A549 (cell line): ENCODE results near the gene ZNF83. TPM values are rescaled to one million over a fixed set of nuclear protein-coding genes. Genes with fewer than 3 reads are reported as not detected.
"Not testable (repeated sequence)": the region's sequence is repeated elsewhere in the genome, so short reads cannot be mapped to it uniquely, and the experiment has no call there.

Source experiments
- ATAC-seq, 2 experiments: fragments of 200-7000 bp in 1 of 2; fragments of >200 bp in 1 of 2; cut with Nextera tagmentation in 1 of 2; cut with Tn5 transposase in 1 of 2; 3 replicates each; pipeline versions ENCODE4 v1.8.0 to v1.9.1; 2018 to 2020; ENCODE audit warnings: mild to moderate bottlenecking in 1 of 2, moderate library complexity in 1 of 2
- CTCF ChIA-PET: fragments of 300-600 bp; sonication (Branson Sonifier 250); formaldehyde crosslinking; extraction: SDS; loops from one replicate; lab custom pipeline; 2021; ENCODE audit warnings: antibody characterized with exemption, inconsistent platforms; lab: Yijun Ruan, JAX
- POLR2A ChIA-PET: fragments of 350-600 bp; formaldehyde crosslinking; extraction: SDS; loops from one replicate; lab custom pipeline; 2021; ENCODE audit warnings: antibody characterized with exemption, inconsistent platforms; lab: Yijun Ruan, JAX
- DNase-seq, 2 experiments: peaks; one replicate each; pipeline versions ENCODE4 v3.0.0 to v3.0.0-alpha.2; 2011 to 2016; ENCODE audit warnings: low read depth in 1 of 2, low spot score in 1 of 2
- FAIRE-seq: peaks from 2 replicates; lab custom pipeline; 2011; peaks lifted over from hg19 to GRCh38; lab: Jason Lieb, UNC
- H3K27ac ChIP-seq, 2 experiments: fragments of >200 bp; sonication (Bioruptor Twin); formaldehyde crosslinking; 3 replicates each; pipeline ENCODE4 v1.5.1; 2016 to 2017
- H3K4me1 ChIP-seq: fragments of >200 bp; sonication (Bioruptor Twin); formaldehyde crosslinking; 3 replicates; pipeline ENCODE4 v1.6.1; 2016
- H3K4me2 ChIP-seq: fragments of >200 bp; sonication (Bioruptor Twin); formaldehyde crosslinking; 3 replicates; pipeline ENCODE4 v1.6.1; 2016
- H3K4me3 ChIP-seq: fragments of >200 bp; sonication (Bioruptor Twin); formaldehyde crosslinking; 3 replicates; pipeline ENCODE4 v1.5.1; 2016
- H3K9me3 ChIP-seq: fragments of >200 bp; sonication (Bioruptor Twin); formaldehyde crosslinking; 3 replicates; pipeline ENCODE4 v1.6.1; 2016
- CEBPB ChIP-seq, 2 experiments: fragments of >200 bp in 1 of 2; sonication (Bioruptor Twin) in 1 of 2; formaldehyde crosslinking in 1 of 2; IDR thresholded peaks; 2 replicates each; pipeline ENCODE4 v1.6.1; 2012 to 2016
- CHD2 ChIP-seq: fragments of 150-350 bp; IDR thresholded peaks from 2 replicates; pipeline ENCODE4 v1.6.1; 2014; ENCODE audit warnings: low read length; ENCODE audit not compliant: partially characterized antibody
- CHD4 ChIP-seq: fragments of 200-600 bp; sonication (generic); IDR thresholded peaks from 2 replicates; pipeline ENCODE4 v1.6.1; 2016; ENCODE audit warnings: antibody characterized with exemption, mild to moderate bottlenecking, borderline replicate concordance
- EHF ChIP-seq: fragments of 250-450 bp; sonication (Bioruptor Pico); IDR thresholded peaks from 2 replicates; pipeline ENCODE4 v1.5.0; 2020; ENCODE audit warnings: mild to moderate bottlenecking
- EHMT2 ChIP-seq: fragments of 200-600 bp; sonication (generic); IDR thresholded peaks from 2 replicates; pipeline ENCODE4 v1.6.1; 2016; ENCODE audit warnings: antibody characterized with exemption, low read depth, mild to moderate bottlenecking, moderate library complexity
- ELK1 ChIP-seq: fragments of 150-350 bp; IDR thresholded peaks from 2 replicates; pipeline ENCODE4 v1.6.1; 2014; ENCODE audit warnings: low read depth, mild to moderate bottlenecking, low read length
- EP300 ChIP-seq, 2 experiments: fragments of >200 bp; sonication (Bioruptor Twin); formaldehyde crosslinking; IDR thresholded peaks; 2 replicates in 1 of 2; 3 replicates in 1 of 2; pipeline ENCODE4 v1.6.1; 2016 to 2017
- ESRRA ChIP-seq: fragments of 150-350 bp; IDR thresholded peaks from 2 replicates; pipeline ENCODE4 v1.6.1; 2014; ENCODE audit warnings: mild to moderate bottlenecking, low read length, borderline replicate concordance
- FOSL2 ChIP-seq, 2 experiments: fragments of 450-650 bp in 1 of 2; fragments of >200 bp in 1 of 2; sonication (Bioruptor Twin) in 1 of 2; formaldehyde crosslinking; IDR thresholded peaks; 2 replicates each; pipeline versions ENCODE4 v1.5.0 to v1.6.1; 2016 to 2020; ENCODE audit warnings: mild to moderate bottlenecking in 1 of 2, moderate library complexity in 1 of 2
- GATA3 ChIP-seq: IDR thresholded peaks from 2 replicates; pipeline ENCODE4 v1.6.1; 2012; ENCODE audit warnings: borderline replicate concordance
- HES2 ChIP-seq: fragments of >200 bp; sonication (Bioruptor Twin); formaldehyde crosslinking; IDR thresholded peaks from 2 replicates; pipeline ENCODE4 v1.6.1; 2016
- HOXB13 ChIP-seq: fragments of 250-450 bp; sonication (Bioruptor Pico); IDR thresholded peaks from 2 replicates; pipeline ENCODE4 v1.5.0; 2020; ENCODE audit warnings: low read depth, mild to moderate bottlenecking, moderate library complexity
- JUNB ChIP-seq: fragments of >200 bp; sonication (Bioruptor Twin); formaldehyde crosslinking; IDR thresholded peaks from 2 replicates; pipeline ENCODE4 v1.6.1; 2016
- KDM1A ChIP-seq: fragments of 200-600 bp; sonication (generic); IDR thresholded peaks from 2 replicates; pipeline ENCODE4 v1.6.1; 2016; ENCODE audit warnings: low read depth, mild to moderate bottlenecking
- KDM5A ChIP-seq: fragments of 200-600 bp; sonication (generic); IDR thresholded peaks from 2 replicates; pipeline ENCODE4 v1.6.1; 2016; ENCODE audit warnings: antibody characterized with exemption, mild to moderate bottlenecking
- MAFK ChIP-seq: fragments of 450-650 bp; IDR thresholded peaks from 2 replicates; pipeline ENCODE4 v1.6.1; 2014; ENCODE audit not compliant: partially characterized antibody
- MYC ChIP-seq: IDR thresholded peaks from 2 replicates; pipeline ENCODE4 v1.6.1; 2012; ENCODE audit warnings: mild to moderate bottlenecking, inconsistent platforms, low read length, improper control_type of control experiment, borderline replicate concordance
- NFE2L2 ChIP-seq: fragments of 150-350 bp; conservative IDR thresholded peaks from 2 replicates; pipeline ENCODE4 v1.6.1; 2014; ENCODE audit warnings: low read length
- NR3C1 ChIP-seq: fragments of >200 bp; sonication (Bioruptor Twin); formaldehyde crosslinking; IDR thresholded peaks from 3 replicates; pipeline ENCODE4 v1.6.1; 2017
- POLR2A ChIP-seq: IDR thresholded peaks from 2 replicates; pipeline ENCODE4 v1.6.1; 2012; ENCODE audit warnings: mild to moderate bottlenecking, low read length
- POLR2AphosphoS2 ChIP-seq: conservative IDR thresholded peaks from 2 replicates; pipeline ENCODE4 v1.6.1; 2012; ENCODE audit warnings: low read length, improper control_type of control experiment, inconsistent platforms
- RNF2 ChIP-seq: fragments of 200-600 bp; sonication (generic); IDR thresholded peaks from 2 replicates; pipeline ENCODE4 v1.6.1; 2016; ENCODE audit warnings: low read depth, mild to moderate bottlenecking, antibody characterized with exemption, moderate library complexity, borderline replicate concordance
- ZC3H11A ChIP-seq: fragments of 450-650 bp; IDR thresholded peaks from 2 replicates; pipeline ENCODE4 v1.6.1; 2014; ENCODE audit warnings: antibody characterized with exemption, mild to moderate bottlenecking
- ZSCAN20 ChIP-seq: fragments of 250-450 bp; sonication (Bioruptor Pico); IDR thresholded peaks from 2 replicates; pipeline ENCODE4 v1.8.0; 2022; ENCODE audit warnings: mild to moderate bottlenecking, moderate library complexity
- WGBS: methylation state at CpG from one replicate; pipeline ENCODE4 v1.1.6; 2017; ENCODE audit errors: missing lambda C conversion rate; 5-methylcytosine and 5-hydroxymethylcytosine counted together
- polyA plus RNA-seq, 4 experiments: library from polyadenylated mRNA; depleted of rRNA in 3 of 4; stranded (reverse); fragments of >200 nt; fragmentation: RNase III in 1 of 4; extraction: RNeasy Plus Mini Kit Qiagen cat#74134 plus additional on column Dnase treatment in 1 of 4; gene quantifications; 2 replicates in 3 of 4; 3 replicates in 1 of 4; pipeline ENCODE4 v1.2.3, GENCODE V29; 2011 to 2017

Gene ZNF83
- polyA plus RNA-seq, 2 of the 4 experiments (the other 2 are of a cell fraction), result 0.03 to 0.39 TPM

- ATAC-seq, result no peak
- DNase-seq, result no peak
- WGBS, result 22% methylated on average over 11 of the region's 11 CpGs
- FAIRE-seq, result no peak
- ChIA-PET POLR2A (no interaction called here), CTCF (no interaction called here)
- H3K9me3 ChIP-seq, result peaks cover 36% of the 10 kb centered on the region
- H3K4me3 ChIP-seq, result no peak overlapping the region
- H3K4me2 ChIP-seq, result no peak overlapping the region
- no peaks in the 10 kb centered on the region for H3K4me1 ChIP-seq
- TF ChIP-seq MAFK (no peak), EHMT2 (no peak), GATA3 (no peak), EHF (CRISPR knock-in tag) (no peak), ZC3H11A (no peak), CEBPB (IDR thresholded peaks at IDR 0.05) (no peak), POLR2AphosphoS2 (no peak), POLR2A (no peak), HOXB13 (CRISPR knock-in tag) (no peak), ESRRA (no peak), CHD2 (no peak)
- no peak overlapping the region for H3K27ac ChIP-seq
Measured at GRCh38 chr19:52635786-52636570, 2.2 kb downstream of the ZNF83 start.

GRCh38 chr19:52627441-52627840 is 10.7 kb downstream of the ZNF83 start:
- DNase-seq, FAIRE-seq, ATAC-seq, H3K4me3 ChIP-seq, H3K4me1 ChIP-seq, H3K27ac ChIP-seq, CTCF ChIA-PET, POLR2A ChIA-PET, H3K4me2 ChIP-seq: not testable (repeated sequence)
- WGBS, result 15% methylated on average over 3 of the region's 3 CpGs
- H3K9me3 ChIP-seq, result peaks cover 12% of the 10 kb centered on the region; the same call in 2 of the 3 replicates

GRCh38 chr19:52626915-52627314 is 11.2 kb downstream of the ZNF83 start:
- CTCF ChIA-PET, result no interaction called here

GRCh38 chr19:52622261-52622660 is 15.9 kb downstream of the ZNF83 start:
- ATAC-seq (no peak), FAIRE-seq (no peak), DNase-seq (no peak)
- Histone ChIP-seq H3K9me3 (peaks cover 34% of the 10 kb centered on the region), H3K4me3 (no peak overlapping the region), H3K4me2 (no peak overlapping the region), H3K27ac (no peak overlapping the region), H3K4me1 (no peaks in the 10 kb centered on the region)
- CTCF ChIA-PET, result interaction anchor here (1.4 kb wide), 1 partner anchor 12 kb away, joined by 3 read pairs; no protein-coding TSS in a partner anchor
- POLR2A ChIA-PET, result no interaction called here
- 4% methylated on average over 2 of the region's 2 CpGs for WGBS
- no peak for TF ChIP-seq FOSL2 (IDR thresholded peaks at IDR 0.05)
- TF ChIP-seq FOSL2 (CRISPR knock-in tag; IDR thresholded peaks at IDR 0.05), result no peak
- no peak for TF ChIP-seq MYC
- TF ChIP-seq KDM1A, result no peak
- no peak for TF ChIP-seq NR3C1
- no peak for TF ChIP-seq CHD2
- no peak for TF ChIP-seq EP300 (IDR thresholded peaks at IDR 0.05)
- no peak for TF ChIP-seq RNF2

More at GRCh38 chr19:52626915-52627314, 11.2 kb downstream of the ZNF83 start:
- TF ChIP-seq NFE2L2 (no peak), EHMT2 (no peak)
- TF ChIP-seq, all 56 proteins: peak for 0
- FAIRE-seq (no peak), ATAC-seq (no peak), DNase-seq (no peak)
- no peak overlapping the region for H3K4me3 ChIP-seq
- H3K4me1 ChIP-seq, result no peaks in the 10 kb centered on the region
- 28% methylated on average over 5 of the region's 5 CpGs for WGBS
- no peak overlapping the region for H3K4me2 ChIP-seq
- H3K27ac ChIP-seq, result no peak overlapping the region
- POLR2A ChIA-PET, result no interaction called here
- peaks cover 12% of the 10 kb centered on the region; the same call in 2 of the 3 replicates for H3K9me3 ChIP-seq

GRCh38 chr19:52621376-52621775 is 16.8 kb downstream of the ZNF83 start:
- CTCF ChIA-PET, result no interaction called here
- TF ChIP-seq HES2 (no peak), KDM5A (no peak), ESRRA (no peak), CHD4 (no peak), ZSCAN20 (no peak), ELK1 (no peak), JUNB (no peak)
- TF ChIP-seq, all 56 proteins: peak for 0
- no peak overlapping the region for H3K4me3 ChIP-seq

More at GRCh38 chr19:52621376-52621775, 16.8 kb downstream of the ZNF83 start:
- Histone ChIP-seq H3K27ac (no peak overlapping the region), H3K4me2 (no peak overlapping the region), H3K4me1 (no peaks in the 10 kb centered on the region), H3K9me3 (peaks cover 37% of the 10 kb centered on the region)
- POLR2A ChIA-PET, result no interaction called here
- no peak for DNase-seq
- WGBS, result 24% methylated on average over 3 of the region's 3 CpGs
- no peak for ATAC-seq
- no peak for FAIRE-seq
